OCI-M2 (cell line): Measurements from ENCODE around the gene NKD1.

Experiments
- DNase-seq: peaks from one replicate; lab custom pipeline; 2025; ENCODE audit not compliant: unreplicated experiment; lab: John Stamatoyannopoulos, UW

Gene NKD1

DNA sequence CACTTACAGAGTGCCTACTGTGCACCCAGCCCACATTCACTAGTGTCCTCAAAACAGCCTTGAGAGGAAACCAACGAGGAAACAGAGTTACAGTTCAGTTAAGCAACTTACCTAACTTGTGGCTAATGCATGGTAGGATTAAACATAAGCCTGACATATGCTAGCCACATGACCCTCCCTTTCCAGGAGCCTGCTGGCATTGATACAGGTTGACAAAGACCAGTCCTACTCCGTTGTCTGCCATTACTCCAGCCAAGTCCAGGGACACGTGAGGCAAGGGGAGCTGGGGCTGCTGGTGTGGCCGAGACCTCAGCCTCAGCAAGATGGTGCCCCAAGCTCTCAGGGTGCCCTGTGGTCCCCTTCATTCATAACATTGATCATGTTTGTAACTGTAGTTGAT is 95.0 kb downstream of the NKD1 start:
- DNase-seq = no peak

DNA sequence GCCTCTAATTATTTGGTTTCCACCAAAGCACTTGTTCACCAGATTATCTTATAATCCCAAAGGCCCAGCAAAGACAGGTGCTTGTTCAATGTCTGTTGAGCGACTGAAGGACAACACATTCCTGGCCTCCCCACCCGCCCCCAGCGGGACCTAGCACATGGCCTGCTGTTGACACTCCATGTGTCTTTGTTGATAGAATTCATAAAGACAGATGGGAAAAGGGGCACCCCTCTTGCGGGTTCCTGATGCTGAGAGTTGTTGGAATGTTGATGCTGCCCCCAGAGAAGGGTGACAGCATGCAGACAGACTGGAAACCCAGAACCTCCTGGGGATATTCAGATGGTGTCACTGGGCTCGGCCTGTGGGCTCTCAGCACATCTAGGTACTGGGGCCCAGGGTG is 96.0 kb downstream of the NKD1 start:
- DNase-seq = no peak

DNA sequence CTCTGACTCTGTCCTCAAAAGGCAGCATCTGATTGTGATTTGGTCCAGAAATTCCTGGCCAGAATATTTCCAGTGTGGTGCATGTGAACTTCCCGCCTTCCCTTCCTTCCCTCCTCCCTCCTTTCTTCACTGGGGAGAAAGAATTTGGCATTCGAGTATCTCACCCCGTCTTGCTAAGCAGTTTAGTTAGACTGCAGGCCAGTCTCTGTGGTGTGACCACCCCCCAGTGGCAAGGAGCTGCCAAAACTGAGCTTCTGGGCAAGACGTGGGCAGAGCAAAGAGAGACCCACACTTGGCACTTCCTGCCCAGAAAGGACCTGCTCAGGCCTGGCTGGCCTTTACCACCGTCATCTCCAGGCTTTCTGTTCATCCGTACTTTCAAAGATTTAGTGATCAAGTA is 96.5 kb downstream of the NKD1 start:
- no peak for DNase-seq

DNA sequence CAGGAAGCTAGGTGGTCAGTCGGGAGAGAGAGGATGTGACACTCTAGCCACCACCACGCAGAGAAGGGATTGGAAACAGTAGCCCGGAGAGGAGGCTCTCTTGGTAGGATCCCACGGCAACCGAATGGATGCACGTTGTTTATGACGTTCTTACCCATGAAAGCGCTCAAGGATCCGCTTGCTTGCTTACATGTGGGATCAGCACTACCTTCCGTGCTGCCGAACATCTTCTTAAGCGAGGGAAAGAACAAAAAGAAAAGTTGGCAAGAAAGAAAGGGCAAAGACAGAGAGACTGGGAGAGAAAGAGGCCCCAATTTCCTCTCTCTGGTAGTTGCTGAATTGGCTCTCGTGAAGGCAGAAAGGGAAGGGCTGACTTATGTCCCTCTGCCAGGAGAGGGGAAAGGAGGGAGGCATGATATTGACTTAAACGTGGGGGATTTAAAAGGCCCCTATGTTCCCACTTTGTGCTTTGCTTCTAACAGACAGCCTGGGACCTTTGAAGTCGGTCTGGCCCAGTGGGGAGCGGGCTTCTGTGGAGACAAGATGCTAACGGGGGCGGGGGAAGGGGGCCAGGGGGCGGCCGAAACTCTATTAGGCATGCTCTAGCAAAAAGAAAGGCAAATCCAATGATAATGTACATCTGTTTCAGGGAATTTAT is 97.5 kb downstream of the NKD1 start:
- DNase-seq = no peak

DNA sequence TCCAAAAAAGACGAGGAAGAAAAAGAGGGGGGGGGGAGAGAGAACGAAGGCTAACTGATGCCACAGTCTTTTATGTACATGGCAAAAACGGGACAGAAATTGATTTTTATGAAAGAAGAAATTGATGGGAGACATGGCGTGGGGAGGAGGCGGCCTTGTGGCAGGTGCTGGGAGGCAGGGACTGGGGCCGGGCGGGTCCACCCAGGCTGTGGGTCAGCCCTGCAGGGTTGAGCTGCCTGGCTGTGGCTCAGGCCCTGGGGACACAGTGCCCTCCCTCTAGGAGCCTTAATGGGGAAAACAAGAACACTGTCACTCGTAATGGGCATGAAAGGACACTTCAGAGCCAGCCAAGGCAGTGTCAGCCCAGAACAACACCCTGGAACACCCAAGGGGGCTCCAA is 98.1 kb downstream of the NKD1 start:
- no peak for DNase-seq

DNA sequence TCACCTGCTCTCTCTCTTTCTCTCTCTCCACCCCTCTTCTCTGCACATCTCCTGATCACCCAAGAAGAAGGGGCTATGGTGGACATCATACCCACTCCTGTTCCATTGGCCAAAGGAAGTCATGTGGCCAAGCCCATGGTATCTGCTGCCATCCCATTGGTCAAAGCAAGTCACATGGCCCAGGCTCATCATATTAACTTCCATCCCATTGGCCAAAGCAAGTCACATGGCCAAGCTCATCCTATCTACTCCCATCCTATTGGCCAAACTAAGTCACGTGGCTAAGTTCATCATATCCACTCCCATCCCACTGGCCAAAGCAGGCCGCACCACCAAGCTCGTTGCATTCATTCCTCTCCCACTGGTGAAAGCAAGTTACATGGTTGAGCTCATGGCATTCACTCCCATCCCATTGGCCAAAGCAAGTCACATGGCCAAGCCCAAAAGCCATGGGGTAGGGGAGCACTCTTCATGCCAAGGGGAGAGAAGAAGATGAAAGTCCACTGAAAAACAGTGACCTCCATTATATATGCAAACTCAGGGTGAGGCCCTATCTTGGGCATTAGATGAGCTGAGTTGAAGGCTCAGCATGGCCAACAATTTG is 103.7 kb downstream of the NKD1 start:
- no peak for DNase-seq

DNA sequence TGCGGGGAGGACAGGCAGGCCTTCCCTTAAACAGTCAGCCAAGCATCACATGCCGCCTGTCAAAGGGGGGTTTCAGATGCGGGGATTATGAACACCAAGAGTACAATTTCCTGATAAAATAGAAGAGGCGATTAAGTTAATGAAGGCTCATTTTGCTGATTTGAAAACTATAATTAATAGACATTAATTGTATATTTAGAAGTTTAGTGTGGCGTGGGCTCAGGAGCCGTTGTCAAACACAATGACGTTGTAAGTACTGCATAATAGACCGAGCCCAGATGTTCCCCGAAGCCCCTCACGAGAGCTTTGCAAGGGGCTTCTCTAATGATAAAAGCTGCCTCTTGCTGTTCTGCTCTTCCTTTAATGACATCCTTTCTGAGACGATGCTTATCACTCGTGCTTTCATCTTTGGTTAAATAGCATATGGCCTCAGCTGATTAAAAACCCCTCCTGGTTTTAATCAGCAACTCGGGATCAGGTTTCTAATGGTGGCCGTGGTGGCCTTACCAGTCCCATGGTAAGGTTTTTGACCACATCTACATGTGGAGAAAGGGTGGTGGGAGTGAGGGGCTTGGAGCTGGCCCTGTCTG is 104.7 kb downstream of the NKD1 start:
- no peak for DNase-seq

DNA sequence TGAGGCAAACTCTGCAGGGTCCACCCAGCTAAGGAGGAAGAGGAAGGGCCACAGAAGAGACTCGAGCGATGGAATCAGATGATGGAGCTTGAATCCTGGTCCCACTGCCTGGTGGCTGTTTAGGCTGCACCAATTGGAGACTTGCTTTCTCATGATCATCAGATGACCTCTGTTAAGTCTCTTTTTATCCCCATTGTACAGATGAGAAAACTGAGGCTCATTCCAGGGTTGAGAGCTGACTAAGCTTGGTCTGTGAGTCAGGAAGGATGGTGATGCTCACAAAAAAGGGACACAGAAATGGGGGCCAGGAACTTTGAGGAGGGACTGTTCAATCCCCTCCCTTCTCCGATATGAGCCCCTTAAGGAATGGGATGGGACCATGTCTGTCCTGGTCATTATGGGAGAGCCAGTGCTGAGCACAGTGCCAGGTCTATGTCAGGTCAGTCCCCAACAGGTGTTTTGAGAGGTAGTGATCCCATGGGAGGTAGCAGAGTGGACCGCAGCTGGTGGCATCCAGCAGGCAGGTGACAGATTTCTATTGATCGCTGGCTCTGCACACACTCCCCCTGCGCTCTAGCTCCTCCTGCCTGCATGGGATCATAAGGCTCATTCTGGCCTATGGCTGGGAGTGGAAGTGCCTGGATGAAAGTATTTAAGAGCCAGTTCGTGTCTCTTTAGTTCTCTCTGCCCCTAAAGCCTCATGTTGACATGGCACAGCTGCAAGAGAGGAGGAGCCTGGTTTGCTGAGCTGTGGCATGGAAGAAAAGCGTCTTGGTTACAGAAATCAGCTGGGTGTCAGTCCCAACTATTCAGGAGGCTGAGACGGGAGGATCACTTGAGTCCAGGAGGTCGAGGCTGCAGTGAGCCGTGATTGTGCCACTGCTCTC is 105.7 kb downstream of the NKD1 start:
- no peak for DNase-seq

DNA sequence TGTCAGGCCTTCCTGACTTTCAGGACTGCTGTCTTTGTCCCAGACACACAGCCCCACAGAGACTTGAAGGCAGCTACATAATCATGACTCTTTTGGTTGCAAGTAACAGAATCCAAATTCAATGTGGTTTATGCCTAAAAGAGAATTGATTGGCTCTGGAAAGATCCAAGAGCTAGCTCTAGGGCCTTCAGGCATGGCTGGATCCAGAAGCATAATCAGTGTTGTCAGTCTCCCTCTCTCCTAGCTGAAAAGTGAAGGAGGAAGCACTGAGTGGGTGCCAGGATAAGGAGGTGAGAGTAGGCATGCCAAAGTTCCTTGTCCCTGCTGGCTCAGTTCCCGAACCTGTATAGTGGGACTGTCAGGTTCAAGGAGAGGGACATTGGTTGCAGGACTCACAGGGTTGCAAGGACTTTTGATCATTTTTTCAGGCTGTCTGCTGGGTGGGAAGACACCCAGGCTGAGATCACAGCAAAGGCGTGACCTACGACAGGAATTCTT is 107.4 kb downstream of the NKD1 start:
- no peak for DNase-seq

DNA sequence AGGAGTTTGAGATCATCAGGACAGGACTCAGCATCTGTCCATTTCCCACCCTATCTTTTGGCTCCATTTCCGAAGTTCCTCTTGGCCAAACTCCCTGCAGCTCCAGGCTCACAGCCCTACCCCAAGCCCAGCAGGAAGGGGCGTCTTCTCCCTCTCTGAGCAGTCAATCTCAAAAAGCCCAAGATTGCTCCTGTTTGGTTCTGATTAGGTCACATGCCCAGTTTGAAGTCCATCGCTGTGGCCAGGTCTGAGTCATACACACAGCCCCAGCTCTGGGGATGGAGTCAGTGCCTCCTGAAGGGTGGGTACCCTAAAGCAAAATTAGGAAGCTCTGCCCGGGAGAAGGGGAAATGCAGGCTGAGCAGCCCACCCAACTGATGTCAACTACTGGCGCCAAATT is 109.0 kb downstream of the NKD1 start:
- no peak for DNase-seq

DNA sequence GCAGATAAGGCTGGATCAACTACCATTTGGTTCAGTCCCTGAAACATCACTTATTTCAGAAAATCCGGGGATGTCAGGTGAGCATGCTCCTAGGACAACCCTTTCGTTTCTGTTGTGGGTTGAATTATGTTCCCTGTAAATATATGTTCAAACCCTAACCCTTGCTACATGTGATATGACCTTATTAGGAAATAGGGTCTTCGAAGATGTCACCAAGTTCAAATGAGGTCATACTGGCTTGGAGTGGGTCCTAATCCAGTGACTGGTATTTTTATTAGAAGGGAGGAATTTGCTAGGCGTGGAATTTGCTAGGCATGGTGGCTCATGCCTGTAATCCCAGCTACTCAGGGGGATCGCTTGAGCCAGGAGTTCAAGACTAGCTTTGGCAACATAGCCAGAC is 111.6 kb downstream of the NKD1 start:
- DNase-seq = no peak

DNA sequence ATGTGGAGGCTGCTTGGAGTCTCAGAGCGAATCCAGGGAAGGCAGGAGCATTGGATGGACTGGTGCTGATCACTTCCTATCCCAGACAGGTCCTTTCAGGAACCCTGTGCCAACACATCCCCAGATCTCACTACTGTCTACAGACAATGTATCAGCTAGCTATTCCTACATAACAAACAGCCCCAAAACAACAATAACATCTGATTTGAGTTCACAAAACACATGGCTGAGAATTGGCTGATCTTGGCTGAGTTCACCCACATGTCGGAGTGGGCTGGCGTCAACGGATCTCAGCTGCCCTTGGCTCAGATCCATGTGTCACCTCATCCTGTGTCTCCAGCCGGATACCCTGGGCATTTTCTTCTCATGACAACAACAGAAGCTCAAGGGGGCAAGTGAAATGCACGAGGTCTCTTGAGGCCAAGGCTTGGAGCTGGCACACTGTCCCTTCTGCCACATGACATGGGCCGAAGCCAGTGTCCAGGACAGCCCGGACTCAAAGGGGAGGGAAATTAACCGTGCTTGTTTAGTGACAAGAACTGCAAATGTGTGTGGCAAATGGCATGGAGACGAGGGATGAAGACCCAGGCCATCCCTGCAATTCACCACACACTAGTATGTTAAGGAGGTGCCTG is 114.2 kb downstream of the NKD1 start:
- DNase-seq = no peak

DNA sequence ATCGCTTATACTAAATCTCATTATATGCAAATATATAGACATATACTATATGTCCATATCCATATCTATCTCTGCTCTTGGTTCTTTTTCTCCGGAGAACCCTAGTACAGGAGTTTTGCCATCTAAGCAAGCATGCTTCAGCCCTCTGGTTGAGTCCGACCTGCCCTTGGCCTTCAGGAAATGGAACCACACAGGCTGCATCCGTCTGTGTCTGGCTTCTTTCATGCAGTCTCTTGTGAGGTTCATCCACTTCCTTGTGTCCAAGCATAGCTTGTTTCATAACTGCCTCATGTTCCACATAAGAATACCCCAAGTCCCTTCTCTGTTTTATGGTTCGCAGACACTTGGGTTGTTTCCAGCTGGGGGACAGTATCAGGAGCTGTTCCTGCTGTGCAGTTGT is 116.1 kb downstream of the NKD1 start:
- no peak for DNase-seq

DNA sequence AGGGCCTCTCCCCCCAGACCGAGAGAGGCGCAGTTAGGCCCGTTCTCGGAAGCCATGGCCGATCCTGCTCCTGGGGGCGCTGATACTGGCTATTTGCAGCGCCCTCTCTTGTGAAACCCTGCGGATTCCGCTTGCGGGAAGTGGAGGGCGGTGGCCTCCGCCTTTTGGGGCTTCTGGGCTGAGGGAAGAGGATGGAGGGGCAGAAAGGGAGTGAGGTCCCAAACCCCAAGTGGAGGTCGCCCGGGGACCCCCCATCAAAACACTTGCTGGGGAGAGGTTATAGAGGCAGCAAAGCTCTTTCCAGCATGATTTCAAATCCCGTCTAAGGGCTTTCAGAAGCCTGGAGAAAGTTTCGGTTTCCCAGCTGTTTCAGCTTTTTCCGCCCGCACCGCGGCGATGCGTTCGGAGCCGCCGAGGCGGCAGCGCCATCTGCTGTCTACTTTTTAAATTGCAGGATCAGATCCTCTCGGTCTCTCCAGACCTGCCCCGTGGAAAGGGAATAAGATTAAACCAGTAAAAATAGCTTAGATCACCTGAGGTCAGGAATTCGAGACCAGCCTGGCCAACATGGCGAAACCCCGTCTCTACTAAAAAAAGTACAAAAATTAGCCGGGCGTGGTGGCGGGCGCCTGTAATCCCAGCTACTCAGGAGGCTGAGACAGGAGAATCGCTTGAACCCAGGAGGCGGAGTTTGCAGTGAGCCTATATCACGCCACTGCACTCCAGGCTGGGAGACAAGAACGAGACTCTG is 117.1 kb downstream of the NKD1 start:
- peak; percentile 3 for DNase-seq

DNA sequence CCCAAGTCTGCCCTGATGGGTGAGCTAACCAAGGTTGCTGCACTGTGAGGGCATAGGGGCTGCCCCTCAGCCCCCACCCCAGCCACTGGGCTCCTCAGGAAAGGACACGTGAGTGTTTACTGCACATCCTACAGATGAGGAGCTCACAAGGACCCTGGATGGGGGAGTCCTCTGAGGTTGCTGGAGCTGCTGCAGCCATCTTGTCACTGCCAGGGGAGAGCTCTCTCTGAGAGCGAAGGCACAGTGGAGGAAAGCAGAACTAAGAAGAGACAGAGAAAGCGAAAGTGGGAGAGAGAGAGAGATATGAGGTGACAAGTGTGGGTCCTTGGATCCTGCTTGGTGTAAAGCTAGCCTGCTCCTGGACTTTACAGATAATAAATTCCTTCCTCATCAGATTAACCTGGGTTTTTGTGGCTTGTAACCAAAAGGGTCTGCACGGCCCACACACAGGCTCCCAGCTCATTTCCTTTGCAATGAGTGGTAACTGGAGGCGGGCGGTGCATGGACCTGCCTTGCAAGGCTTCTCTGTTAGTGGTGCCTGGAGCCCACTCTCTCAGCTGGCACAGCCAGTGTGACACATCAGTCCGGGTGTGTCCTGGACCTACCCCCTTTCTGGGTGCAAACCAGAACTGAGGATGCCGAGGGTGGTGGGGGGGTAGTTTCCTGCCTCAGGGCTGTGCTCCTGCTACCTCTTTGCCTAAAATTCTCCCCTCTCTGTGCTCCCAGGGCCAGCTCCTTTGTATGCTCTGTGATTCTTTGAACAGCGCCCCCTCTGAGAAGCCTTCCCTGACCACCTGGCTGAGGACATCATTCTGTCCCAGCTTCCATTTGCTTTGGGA is 118.7 kb downstream of the NKD1 start:
- no peak for DNase-seq

DNA sequence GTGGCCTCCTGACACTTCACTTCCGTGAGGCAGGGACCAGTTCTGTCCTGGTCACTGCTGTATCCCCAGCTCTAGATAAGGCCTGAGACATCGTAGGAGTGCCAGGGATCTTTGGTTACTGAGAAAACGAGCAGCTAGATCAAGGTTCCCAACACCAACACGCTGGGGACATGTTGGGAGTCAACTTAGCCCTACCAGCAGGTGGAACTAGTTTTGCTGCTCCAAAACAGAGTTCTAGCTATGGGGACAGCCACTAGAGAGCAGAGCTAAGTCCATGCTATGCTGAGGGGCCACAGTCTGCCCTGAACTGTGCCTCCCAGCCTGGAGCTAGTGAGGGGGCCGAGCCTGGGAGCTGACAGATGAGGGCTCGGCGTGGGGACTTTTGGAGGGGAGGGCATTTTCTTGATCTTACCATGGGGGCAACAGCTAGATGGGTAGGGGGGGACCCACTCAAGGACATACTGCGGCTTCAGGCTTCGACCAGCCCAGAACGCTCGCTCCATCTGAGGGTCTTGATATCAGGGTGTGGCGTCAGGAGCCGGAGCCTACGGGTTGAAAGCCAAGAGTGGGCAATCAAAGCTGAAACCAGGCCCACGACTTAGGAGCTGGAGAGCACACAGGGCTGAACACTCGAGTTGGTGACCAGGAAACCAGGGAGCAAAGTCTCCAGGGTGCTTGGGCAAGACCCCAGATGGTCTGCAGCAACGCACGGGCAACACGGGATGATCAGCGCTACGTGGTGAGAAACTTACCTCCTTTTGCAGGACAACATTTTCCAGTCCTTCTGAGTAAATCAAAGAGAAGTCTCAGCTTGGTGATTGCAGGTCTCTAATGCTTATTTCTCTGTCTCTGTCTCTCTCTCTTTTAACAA is 119.5 kb downstream of the NKD1 start:
- DNase-seq = no peak

DNA sequence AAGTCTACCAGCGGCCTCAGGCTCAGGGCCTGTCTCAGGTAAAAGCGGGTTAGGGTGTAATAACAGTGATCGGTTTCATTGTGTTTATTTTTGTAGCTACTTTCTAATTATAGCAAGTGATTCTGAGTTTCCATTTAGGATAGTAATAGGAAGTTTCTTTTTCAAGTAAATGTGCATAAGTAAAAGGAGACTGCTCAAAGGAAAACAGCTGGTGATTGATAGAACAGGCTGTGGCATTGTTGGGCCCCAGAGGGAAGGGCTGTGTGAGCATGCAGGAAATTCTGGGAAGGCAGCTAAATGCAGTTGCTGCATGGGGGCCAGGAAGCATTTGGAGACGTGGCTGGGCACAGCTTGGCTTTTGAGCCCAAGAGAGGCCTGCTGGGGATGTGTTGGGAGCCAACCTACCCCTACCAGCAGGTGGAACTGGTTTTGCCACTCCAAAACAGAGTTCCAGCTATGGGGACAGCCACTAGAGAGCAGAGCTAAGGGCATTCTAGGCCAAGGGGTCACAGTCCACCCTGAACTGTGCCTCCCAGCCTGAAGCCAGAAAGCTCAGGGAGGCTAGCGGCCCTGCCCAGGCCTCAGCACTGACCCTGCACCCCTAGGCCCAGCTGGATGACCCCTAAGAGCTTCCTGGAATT is 120.3 kb downstream of the NKD1 start:
- DNase-seq = no peak

DNA sequence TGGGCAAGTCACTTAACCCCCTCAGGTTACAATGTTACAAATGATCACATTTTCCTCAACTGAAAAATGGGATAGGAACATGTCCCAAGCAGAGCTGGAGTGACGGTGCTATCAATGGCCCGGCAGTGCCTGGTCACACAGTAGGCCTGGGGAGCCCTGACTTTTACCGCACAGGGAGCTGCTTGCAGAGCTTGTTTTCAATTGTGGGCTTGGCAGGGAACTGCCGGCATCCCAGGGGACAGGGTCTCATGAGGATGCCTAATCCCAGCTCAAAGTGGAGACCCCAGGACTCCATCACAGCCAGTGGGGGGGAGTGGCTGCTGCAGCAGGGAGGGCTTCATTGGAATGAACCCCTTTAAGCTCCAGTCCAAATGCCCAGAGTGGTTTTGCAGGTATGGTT is 121.5 kb downstream of the NKD1 start:
- no peak for DNase-seq
